Motor neuron (in vitro differentiated cells): Measurements from ENCODE around the gene PCBD2. TPM values are rescaled to one million over a fixed set of nuclear protein-coding genes. Genes with fewer than 3 reads are reported as not detected.
"Not testable (repeated sequence)": the region's sequence is repeated elsewhere in the genome, so short reads cannot be mapped to it uniquely, and the experiment has no call there.

ENCODE experiments used
- ATAC-seq, 8 experiments: fragments of 200-7000 bp; cut with Tn5 transposase; replicated peaks in 6 of 8; 2 replicates each; pipeline ENCODE4 v1.8.0; 2021; ENCODE audit warnings: mild to moderate bottlenecking in 8 of 8, moderate library complexity in 8 of 8
- H3K27ac ChIP-seq, 2 donors: fragments of 250-450 bp; sonication (Bioruptor Pico); 2 replicates each; pipeline ENCODE4 v1.9.0; 2021; ENCODE audit warnings: antibody characterized with exemption in 2 of 2, mild to moderate bottlenecking in 2 of 2, moderate library complexity in 1 of 2
- H3K4me1 ChIP-seq, 2 donors: fragments of 250-450 bp; sonication (Bioruptor Pico); replicated peaks in 1 of 2; 2 replicates each; pipeline ENCODE4 v1.6.1; 2021; ENCODE audit warnings: antibody characterized with exemption in 2 of 2, mild to moderate bottlenecking in 2 of 2, moderate library complexity in 1 of 2
- H3K4me3 ChIP-seq, 5 donors: fragments of 250-450 bp; sonication (Bioruptor Pico); 2 replicates each; pipeline ENCODE4 v1.9.0; 2021; ENCODE audit warnings: antibody characterized with exemption in 5 of 5, mild to moderate bottlenecking in 5 of 5, moderate library complexity in 4 of 5
- WGBS, 10 experiments: fragments of 450-650 bp; shearing (Covaris generic); methylation state at CpG; one replicate each; pipeline ENCODE4 v1.0.0; 2022; 5-methylcytosine and 5-hydroxymethylcytosine counted together
- in situ Hi-C, 9 experiments: fragments of 400-800 bp; cut with MboI; loops; one replicate each; pipeline ENCODE4 v1.15.0; 2021; ENCODE audit warnings: low sequenced_read_pairs in 9 of 9, low pct_unique_long_range_greater_than_20kb in 2 of 9; ENCODE audit not compliant: unreplicated experiment in 9 of 9
- total RNA-seq, 8 experiments: library from RNA; unstranded; fragments of 300-600 nt; gene quantifications; 2 replicates each; pipeline versions ENCODE4 v1.2.3 to v1.2.4, GENCODE V29; 2022

PCBD2 gene
- total RNA-seq, 8 experiments from 2014 or later = 5.4 to 13.0 (median 7.8) TPM

- no peak for ATAC-seq
- Histone ChIP-seq H3K27ac (no peak overlapping the region), H3K4me3 (no peak overlapping the region), H3K4me1 (no peaks in the 10 kb centered on the region)
- in situ Hi-C loops = no loop called here
- WGBS, 10 experiments = 38 to 100% (median 64%) methylated on average over 1 of the region's 1 CpG; no CpG with 5 or more reads in 5 of the 10 experiments
These were observed 71.9 kb downstream of the PCBD2 start for GRCh38 chr5:134976841-134977240.

GRCh38 chr5:134979416-134979815 lies 74.5 kb downstream of the PCBD2 start:
- 71 to 100% (median 82%) methylated on average over 2 to 3 of the region's 3 CpGs; no CpG with 5 or more reads in 2 of the 10 experiments for WGBS, 10 experiments
- in situ Hi-C loops = no loop called here
- no peak for ATAC-seq
- Histone ChIP-seq H3K27ac (no peak overlapping the region), H3K4me3 (no peak overlapping the region), H3K4me1 (no peaks in the 10 kb centered on the region)

GRCh38 chr5:134982230-134982629 lies 77.3 kb downstream of the PCBD2 start:
- Histone ChIP-seq H3K4me3 (no peak overlapping the region), H3K4me1 (no peaks in the 10 kb centered on the region), H3K27ac (no peak overlapping the region)
- WGBS, 10 experiments = 20 to 100% (median 89%) methylated on average over 1 of the region's 1 CpG; no CpG with 5 or more reads in 1 of the 10 experiments
- in situ Hi-C loops = no loop called here
- ATAC-seq = no peak

GRCh38 chr5:134989266-134989830 lies 84.4 kb downstream of the PCBD2 start:
- in situ Hi-C loops = no loop called here
- no peak for ATAC-seq
- H3K4me1 ChIP-seq = no peaks in the 10 kb centered on the region
- H3K27ac ChIP-seq = no peak overlapping the region
- WGBS, 10 experiments = 41 to 100% (median 87%) methylated on average over 1 to 3 of the region's 3 CpGs
- no peak overlapping the region for H3K4me3 ChIP-seq

- ATAC-seq = not testable (repeated sequence)
These were observed 85.3 kb downstream of the PCBD2 start for GRCh38 chr5:134990183-134990582.

GRCh38 chr5:134992148-134992547 lies 87.2 kb downstream of the PCBD2 start:
- Histone ChIP-seq H3K4me3 (no peak overlapping the region), H3K4me1 (no peaks in the 10 kb centered on the region), H3K27ac (no peak overlapping the region)
- ATAC-seq = no peak
- in situ Hi-C loops = no loop called here
- 7 to 90% (median 82%) methylated on average over 1 to 5 of the region's 5 CpGs; no CpG with 5 or more reads in 2 of the 10 experiments for WGBS, 10 experiments

More at GRCh38 chr5:134990183-134990582, 85.3 kb downstream of the PCBD2 start:
- H3K4me3 ChIP-seq, H3K27ac ChIP-seq, in situ Hi-C loops, H3K4me1 ChIP-seq: not testable (repeated sequence)
- WGBS, 10 experiments = 17 to 62% (median 41%) methylated on average over 1 to 4 of the region's 5 CpGs; no CpG with 5 or more reads in 3 of the 10 experiments

GRCh38 chr5:134993161-134993560 lies 88.2 kb downstream of the PCBD2 start:
- in situ Hi-C loops = no loop called here
- no peak for ATAC-seq
- H3K27ac ChIP-seq = no peak overlapping the region
- 72 to 98% (median 91%) methylated on average over 1 to 2 of the region's 2 CpGs for WGBS, 10 experiments
- no peaks in the 10 kb centered on the region for H3K4me1 ChIP-seq
- no peak overlapping the region for H3K4me3 ChIP-seq

GRCh38 chr5:134994560-134995156 lies 89.7 kb downstream of the PCBD2 start:
- ATAC-seq = no peak
- no peak overlapping the region for H3K4me3 ChIP-seq
- in situ Hi-C loops = no loop called here
- no peaks in the 10 kb centered on the region for H3K4me1 ChIP-seq
- H3K27ac ChIP-seq = no peak overlapping the region
- 60 to 95% (median 81%) methylated on average over 2 of the region's 2 CpGs; no CpG with 5 or more reads in 3 of the 10 experiments for WGBS, 10 experiments

- H3K27ac ChIP-seq = no peak overlapping the region
- no peak overlapping the region for H3K4me3 ChIP-seq
- no peak for ATAC-seq
- in situ Hi-C loops = no loop called here
- WGBS, 10 experiments = 33 to 100% (median 48%) methylated on average over 1 to 2 of the region's 8 CpGs; no CpG with 5 or more reads in 6 of the 10 experiments
- H3K4me1 ChIP-seq = no peaks in the 10 kb centered on the region
These were observed 91.0 kb downstream of the PCBD2 start for GRCh38 chr5:134995850-134996402.

GRCh38 chr5:134997015-134997414 lies 92.1 kb downstream of the PCBD2 start:
- no peak for ATAC-seq
- WGBS, 10 experiments = 30 to 100% (median 60%) methylated on average over 1 to 10 of the region's 11 CpGs; no CpG with 5 or more reads in 5 of the 10 experiments
- no peak overlapping the region for H3K4me3 ChIP-seq
- in situ Hi-C loops = no loop called here
- no peaks in the 10 kb centered on the region for H3K4me1 ChIP-seq
- no peak overlapping the region for H3K27ac ChIP-seq

- H3K4me3 ChIP-seq, ATAC-seq, H3K27ac ChIP-seq, H3K4me1 ChIP-seq, in situ Hi-C loops: not testable (repeated sequence)
- WGBS, 10 experiments = 60 to 100% methylated on average over 1 to 2 of the region's 5 CpGs; no CpG with 5 or more reads in 8 of the 10 experiments
These were observed 93.1 kb downstream of the PCBD2 start for GRCh38 chr5:134998068-134998467.

GRCh38 chr5:135004376-135004775 lies 99.4 kb downstream of the PCBD2 start:
- WGBS, 10 experiments = 20 to 60% (median 50%) methylated on average over 1 to 3 of the region's 3 CpGs; no CpG with 5 or more reads in 5 of the 10 experiments
- H3K27ac ChIP-seq = no peak overlapping the region
- ATAC-seq = no peak
- in situ Hi-C loops = no loop called here
- no peaks in the 10 kb centered on the region for H3K4me1 ChIP-seq
- no peak overlapping the region for H3K4me3 ChIP-seq

- H3K4me1 ChIP-seq = no peaks in the 10 kb centered on the region
- no peak overlapping the region for H3K4me3 ChIP-seq
- 94% methylated on average over 2 of the region's 3 CpGs; no CpG with 5 or more reads in 9 of the 10 experiments for WGBS, 10 experiments
- in situ Hi-C loops = no loop called here
- H3K27ac ChIP-seq = no peak overlapping the region
- ATAC-seq = no peak
These were observed 100.1 kb downstream of the PCBD2 start for GRCh38 chr5:135005076-135005475.
